ENCODE data around the gene ZNRF4.
"Not testable (repeated sequence)": the region's sequence is repeated elsewhere in the genome, so short reads cannot be mapped to it uniquely, and the experiment has no call there.

ZNRF4 gene

GRCh38 chr19:5455367-5456129 lies at the start of gene ZNRF4:
TSS of gene ZNRF4 (plus strand) at chr19:5455417. CDS start at chr19:5455492, 75 bp downstream.
- no peak for DNase-seq (ENCODE audit: low spot score)

GRCh38 chr19:5406198-5406597 lies 49.0 kb upstream of the ZNRF4 start:
- DNase-seq (ENCODE audit: low spot score), result not testable (repeated sequence)

- no peak for DNase-seq (ENCODE audit: low spot score)
Observed at GRCh38 chr19:5406816-5407215, 48.4 kb upstream of the ZNRF4 start.

- no peak for DNase-seq (ENCODE audit: low spot score)
Observed at GRCh38 chr19:5407356-5407755, 47.9 kb upstream of the ZNRF4 start.

GRCh38 chr19:5417495-5418436 lies 37.5 kb upstream of the ZNRF4 start:
- no peak for DNase-seq (ENCODE audit: low spot score)

- DNase-seq (ENCODE audit: low spot score), result no peak
Observed at GRCh38 chr19:5418677-5419076, 36.5 kb upstream of the ZNRF4 start.

- DNase-seq (ENCODE audit: low spot score), result no peak
Observed at GRCh38 chr19:5420953-5421352, 34.3 kb upstream of the ZNRF4 start.

GRCh38 chr19:5423567-5424125 lies 31.6 kb upstream of the ZNRF4 start:
- no peak for DNase-seq (ENCODE audit: low spot score)

- DNase-seq (ENCODE audit: low spot score), result no peak
Observed at GRCh38 chr19:5424192-5424973, 30.8 kb upstream of the ZNRF4 start.

- no peak for DNase-seq (ENCODE audit: low spot score)
Observed at GRCh38 chr19:5425260-5425659, 30.0 kb upstream of the ZNRF4 start.

- no peak for DNase-seq (ENCODE audit: low spot score)
Observed at GRCh38 chr19:5430237-5430636, 25.0 kb upstream of the ZNRF4 start.

GRCh38 chr19:5432687-5433086 lies 22.5 kb upstream of the ZNRF4 start:
- DNase-seq (ENCODE audit: low spot score), result no peak

- DNase-seq (ENCODE audit: low spot score), result no peak
Observed at GRCh38 chr19:5434351-5434917, 20.8 kb upstream of the ZNRF4 start.

- DNase-seq (ENCODE audit: low spot score), result no peak
Observed at GRCh38 chr19:5434970-5435641, 20.1 kb upstream of the ZNRF4 start.

GRCh38 chr19:5435642-5436017 lies 19.6 kb upstream of the ZNRF4 start:
- no peak for DNase-seq (ENCODE audit: low spot score)

GRCh38 chr19:5436106-5436947 lies 18.9 kb upstream of the ZNRF4 start:
- DNase-seq (ENCODE audit: low spot score), result peak; percentile 13

- no peak for DNase-seq (ENCODE audit: low spot score)
Observed at GRCh38 chr19:5436948-5437306, 18.3 kb upstream of the ZNRF4 start.

GRCh38 chr19:5438756-5439155 lies 16.5 kb upstream of the ZNRF4 start:
- not testable (repeated sequence) for DNase-seq (ENCODE audit: low spot score)

- DNase-seq (ENCODE audit: low spot score), result no peak
Observed at GRCh38 chr19:5439452-5439851, 15.8 kb upstream of the ZNRF4 start.

GRCh38 chr19:5440299-5440698 lies 14.9 kb upstream of the ZNRF4 start:
- no peak for DNase-seq (ENCODE audit: low spot score)

All from globus pallidus (tissue), 1 donor.